ENCODE data around the gene GFPT1. TPM values are rescaled to one million over a fixed set of nuclear protein-coding genes. Genes with fewer than 3 reads are reported as not detected.

Gene GFPT1
- total RNA-seq, 1 donor from 2014 or later = 38.6 TPM

DNA sequence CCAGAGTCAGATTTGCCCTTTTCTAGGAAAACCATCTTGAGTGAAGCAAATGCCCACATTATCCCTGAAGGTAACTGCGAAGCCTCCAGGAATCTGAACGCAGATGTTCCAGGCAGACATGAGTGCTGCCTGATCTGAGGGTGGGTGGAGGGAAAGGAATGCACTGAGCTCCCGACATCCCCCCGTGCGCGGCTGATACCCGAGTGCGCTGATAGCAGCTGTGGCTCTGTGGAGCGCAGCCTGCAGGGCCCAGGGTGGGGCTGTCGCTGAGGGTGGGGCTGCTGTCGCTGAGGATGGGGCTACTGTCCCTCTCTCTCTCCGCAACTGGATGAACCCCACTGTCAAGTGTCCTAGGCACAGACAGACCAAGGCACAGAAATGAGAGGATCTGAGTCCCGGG, 82.4 kb downstream of the GFPT1 start:
- intact Hi-C loops (cut with DNase I) = loop anchor here (5.0 kb wide), 2 partner anchors 292 to 362 kb away; partner anchors contain the start of gene ANTXR1
- DNase-seq = no peak
- no peak for ATAC-seq (ENCODE audit: poor library complexity)

- no peak for DNase-seq
- ATAC-seq (ENCODE audit: poor library complexity) = no peak
- intact Hi-C loops (cut with DNase I) = no loop called here
Measured at GRCh38 chr2:69300650-69301049, 86.4 kb downstream of the GFPT1 start.

- intact Hi-C loops (cut with DNase I) = no loop called here
- ATAC-seq (ENCODE audit: poor library complexity) (no peak), DNase-seq (no peak)
Measured at GRCh38 chr2:69299772-69300516, 87.1 kb downstream of the GFPT1 start.

DNA sequence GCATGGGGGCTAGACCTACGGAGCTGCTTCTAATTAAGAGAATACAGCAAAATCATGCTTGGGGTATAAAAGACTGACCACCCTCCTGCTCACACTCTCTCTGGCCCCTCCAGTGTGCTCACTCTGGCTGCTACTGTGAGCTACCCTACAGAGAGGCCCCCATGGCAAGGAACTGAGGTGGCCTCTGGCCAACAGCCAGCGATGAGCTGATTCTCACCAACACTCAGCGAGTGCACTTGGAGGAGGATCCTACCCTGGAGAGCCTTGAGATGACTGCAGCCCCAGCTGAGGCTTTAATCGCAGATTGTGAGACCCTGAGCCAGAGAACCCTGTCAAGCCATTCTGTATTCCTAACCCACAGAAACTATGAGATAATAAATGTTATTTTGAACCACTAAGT, 88.2 kb downstream of the GFPT1 start:
- ATAC-seq (ENCODE audit: poor library complexity) (no peak), DNase-seq (no peak)
- intact Hi-C loops (cut with DNase I) = no loop called here

DNA sequence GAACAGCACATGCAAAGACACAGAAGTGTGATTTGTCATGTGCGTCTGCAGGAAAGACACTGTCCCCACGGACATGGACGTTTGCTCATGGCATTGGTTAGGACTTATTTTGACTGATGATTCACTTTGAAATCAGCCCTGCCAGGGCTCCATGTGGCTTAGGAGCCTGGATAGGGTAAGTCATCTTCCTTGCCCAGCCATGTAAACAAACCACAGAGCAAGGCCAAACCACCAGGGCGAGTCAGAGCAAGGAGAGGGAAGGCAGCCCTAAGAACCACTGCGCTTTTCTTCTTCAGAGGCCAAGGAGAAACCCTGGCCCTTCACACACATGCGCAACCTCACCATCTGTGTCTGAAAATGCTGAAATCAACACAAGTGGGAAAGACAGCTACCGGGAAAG, 88.8 kb downstream of the GFPT1 start:
- ATAC-seq (ENCODE audit: poor library complexity) (no peak), DNase-seq (no peak)
- intact Hi-C loops (cut with DNase I) = no loop called here

DNA sequence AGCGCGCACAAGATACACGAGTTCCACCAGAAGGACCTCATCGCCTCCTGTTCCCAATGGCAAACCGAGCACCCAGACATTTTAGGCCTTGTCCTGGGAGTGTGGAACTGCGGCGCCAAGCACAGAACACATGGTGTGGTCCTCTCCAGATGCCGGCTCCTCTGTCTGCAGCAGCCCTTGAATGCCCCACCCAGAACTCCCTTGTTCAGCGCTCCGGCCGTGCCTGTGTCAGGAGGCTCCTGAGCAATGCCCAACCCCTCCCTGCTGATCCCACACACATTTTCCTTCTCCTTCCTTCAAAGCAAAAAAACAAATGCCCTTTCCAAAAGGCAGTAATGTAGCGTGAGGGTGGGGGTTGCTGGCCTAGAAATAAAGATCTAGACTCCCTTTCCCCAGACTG, 89.8 kb downstream of the GFPT1 start:
- intact Hi-C loops (cut with DNase I) = no loop called here
- DNase-seq = no peak
- ATAC-seq (ENCODE audit: poor library complexity) = no peak

DNA sequence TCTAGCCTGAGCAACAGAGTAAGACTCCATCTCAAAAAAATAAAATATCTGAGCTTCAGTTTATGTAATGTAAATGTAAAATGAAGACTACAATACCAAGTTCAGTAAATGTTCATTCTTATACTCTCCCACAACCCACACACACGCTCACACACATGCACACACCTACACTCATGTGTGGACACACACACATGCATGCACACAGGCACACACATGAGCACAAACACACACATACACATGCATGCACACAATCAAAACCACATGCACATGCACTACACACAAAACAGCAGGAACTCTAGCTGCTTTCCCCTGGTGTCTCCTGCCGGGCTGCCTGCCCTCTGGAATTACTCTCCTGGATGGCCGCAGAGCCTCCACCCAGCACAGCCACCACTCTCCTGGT, 90.6 kb downstream of the GFPT1 start:
- intact Hi-C loops (cut with DNase I) = no loop called here
- ATAC-seq (ENCODE audit: poor library complexity) (no peak), DNase-seq (no peak)

DNA sequence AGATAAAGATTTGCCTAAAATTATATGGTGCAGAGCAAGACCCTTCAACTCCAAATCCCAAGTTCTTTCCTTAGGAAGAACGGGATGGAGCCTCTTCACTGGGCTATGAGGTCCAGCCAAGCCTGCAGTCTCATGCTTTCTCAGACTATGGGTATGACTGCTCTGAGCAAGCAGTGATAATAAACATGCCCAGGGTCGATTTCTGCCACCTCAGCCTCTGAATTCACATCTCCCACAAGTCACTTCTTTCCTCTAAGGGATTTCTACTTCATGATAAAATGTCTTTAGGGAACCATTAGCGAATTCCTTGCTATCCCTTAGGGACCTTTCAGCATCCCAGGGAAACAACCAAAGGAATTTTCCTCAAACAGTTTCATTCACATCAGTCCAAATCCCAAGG, 94.8 kb downstream of the GFPT1 start:
- no peak for DNase-seq
- intact Hi-C loops (cut with DNase I) = no loop called here
- no peak for ATAC-seq (ENCODE audit: poor library complexity)

GRCh38 chr2:69291721-69292120, 95.3 kb downstream of the GFPT1 start:
- intact Hi-C loops (cut with DNase I) = no loop called here
- ATAC-seq (ENCODE audit: poor library complexity) (peak; percentile 18), DNase-seq (no peak)

DNA sequence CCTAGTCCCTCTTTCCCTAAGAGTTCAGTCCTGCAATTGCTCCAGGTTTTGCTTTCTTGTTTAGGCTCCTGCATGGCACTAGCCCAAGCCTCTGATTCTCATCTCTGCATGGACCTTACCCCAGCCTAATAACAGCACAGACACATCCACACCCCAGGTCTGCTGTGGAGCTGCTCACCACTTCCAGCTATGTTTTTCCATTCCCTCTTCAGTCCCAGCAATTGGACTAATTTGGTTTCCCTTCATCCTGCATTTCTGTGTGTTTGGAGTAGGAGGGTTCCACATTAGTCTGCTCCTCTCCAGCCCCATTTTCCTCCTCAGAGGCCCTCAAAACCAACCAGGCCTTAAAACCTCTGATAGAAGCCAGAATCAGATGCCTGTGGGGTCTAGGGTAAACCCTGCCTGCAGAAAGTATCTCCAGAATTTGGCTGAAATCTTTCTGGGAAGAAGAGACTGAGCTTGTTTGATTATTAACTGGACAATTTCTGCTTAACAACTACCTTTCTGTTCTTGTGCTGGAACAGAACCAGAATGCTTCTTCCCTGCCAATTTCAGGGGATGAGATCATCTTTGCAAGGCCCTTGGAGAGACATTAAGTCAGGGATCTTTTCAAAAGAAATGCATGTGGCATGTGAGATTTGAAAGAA, 95.9 kb downstream of the GFPT1 start:
- intact Hi-C loops (cut with DNase I) = no loop called here
- no peak for DNase-seq
- ATAC-seq (ENCODE audit: poor library complexity) = peak; percentile 71

DNA sequence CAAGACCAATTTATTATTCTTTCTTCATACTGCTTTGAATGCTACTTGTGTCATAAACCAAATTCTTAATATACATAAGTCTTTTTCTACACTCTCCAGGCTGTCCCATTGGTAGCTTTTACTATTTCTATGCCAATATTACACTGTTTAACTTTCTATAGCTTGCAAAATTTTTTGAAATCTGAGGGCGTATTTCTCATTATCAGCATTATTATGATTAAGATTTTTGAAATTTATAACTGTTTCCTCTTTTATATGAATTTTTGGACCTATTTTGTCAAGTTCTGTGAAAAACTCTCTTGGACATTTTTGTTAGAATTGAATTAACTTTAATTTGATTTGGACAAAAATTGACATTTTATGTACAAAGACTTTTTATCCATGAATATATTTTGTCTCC, 98.6 kb downstream of the GFPT1 start:
- intact Hi-C loops (cut with DNase I) = no loop called here
- DNase-seq = no peak
- ATAC-seq (ENCODE audit: poor library complexity) = no peak

DNA sequence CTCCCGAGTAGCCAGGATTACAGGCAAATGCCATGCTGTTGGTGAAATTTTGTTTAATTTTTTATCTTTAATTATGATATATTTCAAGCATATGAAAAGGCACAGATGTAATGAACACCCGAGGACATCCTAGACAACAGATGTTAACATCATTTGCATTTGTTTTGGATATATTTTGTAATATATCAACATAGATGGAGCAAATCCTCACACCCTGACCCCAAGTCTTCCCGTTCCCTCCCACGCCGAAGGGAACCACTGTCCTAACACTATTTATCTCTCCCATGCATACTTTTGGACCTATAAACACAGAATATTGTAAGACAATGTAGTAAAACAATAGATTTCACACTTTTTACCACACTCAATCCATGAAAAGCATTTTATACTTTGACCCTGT, 99.5 kb downstream of the GFPT1 start:
- no peak for DNase-seq
- ATAC-seq (ENCODE audit: poor library complexity) = no peak
- intact Hi-C loops (cut with DNase I) = no loop called here

- ATAC-seq (ENCODE audit: poor library complexity) = no peak
- intact Hi-C loops (cut with DNase I) = no loop called here
- DNase-seq = no peak
Measured at GRCh38 chr2:69285379-69285894, 101.6 kb downstream of the GFPT1 start.

DNA sequence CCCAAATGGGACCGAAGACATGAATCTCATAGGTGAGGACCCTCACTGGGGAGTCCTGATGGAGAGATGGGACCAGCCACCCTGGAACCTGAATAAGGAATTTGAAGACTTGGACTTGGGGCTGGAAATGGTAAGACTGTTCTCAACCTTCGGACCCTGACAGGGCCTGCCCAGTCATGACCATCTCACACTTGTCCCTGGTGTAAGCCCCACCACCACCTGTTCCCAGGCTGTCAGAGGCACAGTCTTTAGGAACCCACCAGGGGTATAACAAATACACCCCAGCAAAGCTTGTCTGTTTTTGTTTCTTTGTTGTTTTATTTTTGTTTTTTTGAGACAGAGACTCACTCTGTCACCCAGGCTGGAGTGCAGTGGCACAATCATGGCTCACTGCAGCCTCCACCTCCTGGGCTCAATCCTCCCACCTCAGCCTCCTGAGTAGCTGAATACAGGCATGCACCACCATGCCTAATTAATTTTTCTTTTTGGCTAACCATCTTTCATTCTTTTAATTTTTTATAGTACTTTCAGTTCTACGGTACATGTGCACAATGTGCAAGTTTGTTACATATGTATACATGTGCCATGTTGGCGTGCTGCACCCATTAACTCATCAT, 106.1 kb downstream of the GFPT1 start:
- ATAC-seq (ENCODE audit: poor library complexity) (no peak), DNase-seq (no peak)
- intact Hi-C loops (cut with DNase I) = no loop called here

DNA sequence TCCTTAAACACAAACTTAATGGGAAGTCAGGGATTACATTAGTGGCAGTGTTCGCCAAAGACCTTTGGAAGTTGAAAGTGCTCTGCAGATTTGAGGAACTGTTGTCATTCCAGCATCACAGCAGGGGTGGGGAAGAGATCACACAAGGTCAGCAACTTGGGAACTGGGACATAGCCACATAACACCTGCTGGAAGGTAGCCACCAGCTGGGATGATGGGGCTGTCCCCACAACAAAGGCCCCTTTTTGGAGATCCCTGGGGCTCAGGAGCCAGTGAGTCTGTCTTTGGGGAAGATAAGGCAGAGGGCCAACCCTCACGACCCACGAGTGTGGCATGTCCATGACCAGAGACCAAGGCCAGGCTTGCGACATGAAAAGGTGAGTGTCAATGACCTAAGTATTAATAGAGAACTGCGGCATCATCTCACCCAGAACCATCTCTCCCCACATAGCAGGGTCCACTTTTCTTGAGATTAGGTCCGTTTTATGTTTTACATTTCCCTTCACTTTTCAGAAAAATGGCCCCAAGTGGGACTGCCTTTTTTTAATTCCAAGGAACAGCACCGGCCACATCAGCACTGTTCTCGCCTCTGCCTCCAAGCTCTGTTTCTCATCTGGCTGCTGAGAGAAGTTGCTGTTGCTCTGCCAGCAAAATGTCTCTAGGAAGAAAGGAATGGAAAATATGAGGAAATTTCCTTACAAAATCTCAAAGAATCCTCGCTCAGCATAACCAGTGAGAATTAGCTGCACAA, 106.9 kb downstream of the GFPT1 start:
- ATAC-seq (ENCODE audit: poor library complexity) = peak; percentile 34
- no peak for DNase-seq
- intact Hi-C loops (cut with DNase I) = no loop called here

DNA sequence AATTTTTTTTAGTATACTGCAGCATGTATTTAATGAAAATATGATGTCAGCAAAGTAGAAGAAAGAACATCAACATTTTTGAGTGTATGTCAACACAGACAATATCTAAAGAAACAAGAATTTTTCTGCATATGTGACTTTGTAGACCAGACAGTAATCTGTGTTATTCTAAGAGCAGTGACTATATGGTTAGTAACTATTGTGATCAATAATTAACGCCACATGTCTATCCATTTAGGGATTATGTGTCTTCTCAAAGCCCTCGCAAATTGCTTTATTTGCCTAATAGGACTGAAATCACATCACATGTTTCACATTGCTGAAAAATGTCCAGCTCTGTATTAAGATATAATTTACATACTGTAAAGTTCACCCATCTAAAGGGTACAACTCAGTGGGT, 107.8 kb downstream of the GFPT1 start:
- no peak for DNase-seq
- no peak for ATAC-seq (ENCODE audit: poor library complexity)
- intact Hi-C loops (cut with DNase I) = no loop called here

DNA sequence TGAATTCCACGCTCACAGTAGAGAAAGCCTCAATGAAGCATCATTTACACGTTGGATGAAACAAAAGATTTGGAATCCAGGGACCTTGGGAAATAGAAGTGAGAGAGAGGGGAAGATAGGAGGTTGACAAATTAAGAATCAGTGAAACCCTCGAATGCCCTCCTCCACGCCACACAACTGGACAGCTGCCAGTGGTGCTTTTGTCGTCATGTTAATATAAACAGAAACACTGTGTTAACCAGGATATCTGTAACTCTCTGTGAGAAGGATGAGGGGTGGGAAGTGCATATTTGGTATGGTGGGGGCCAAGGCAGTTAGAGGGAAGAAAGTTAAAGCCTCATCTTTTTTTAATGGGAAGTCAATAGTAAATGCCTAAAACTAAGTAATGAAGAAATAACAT, 108.7 kb downstream of the GFPT1 start:
- intact Hi-C loops (cut with DNase I) = no loop called here
- no peak for DNase-seq

GRCh38 chr2:69275490-69275889, 111.5 kb downstream of the GFPT1 start:
- DNase-seq (no peak), ATAC-seq (ENCODE audit: poor library complexity) (no peak)
- intact Hi-C loops (cut with DNase I) = no loop called here

More for the DNA sequence above, 108.7 kb downstream of the GFPT1 start:
- no peak for ATAC-seq (ENCODE audit: poor library complexity)

- ATAC-seq (ENCODE audit: poor library complexity) (peak; percentile 52), DNase-seq (no peak)
- intact Hi-C loops (cut with DNase I) = no loop called here
Measured at GRCh38 chr2:69272803-69273471, 114.1 kb downstream of the GFPT1 start.
